ENCODE data around the gene CASK.

- no peak for TF ChIP-seq EZH2 (IDR thresholded peaks at IDR 0.05; ENCODE audit: borderline replicate concordance, low read depth, low read length, severe bottlenecking)
- TF ChIP-seq CTCF (IDR thresholded peaks at IDR 0.05; ENCODE audit: borderline replicate concordance, extremely low read depth, low read length, poor library complexity, severe bottlenecking): no peak
Measured at GRCh38 chrX:41608244-41608643, 315.1 kb downstream of the CASK start.

Measured in DND-41 (cell line).